Mesendoderm (in vitro differentiated cells): ENCODE results near the gene PSAPL1.

Experiments used
- DNase-seq: peaks from one replicate; pipeline ENCODE4 v3.0.0; 2013
- H2AK5ac ChIP-seq: 2 replicates; pipeline ENCODE4 v1.6.1; 2013; ENCODE audit warnings: low read length, inconsistent platforms
- H2BK120ac ChIP-seq: 2 replicates; pipeline ENCODE4 v1.6.1; 2013; ENCODE audit warnings: low read depth, mild to moderate bottlenecking, low read length, moderate library complexity, mixed read lengths
- H2BK15ac ChIP-seq: replicated peaks from 2 replicates; pipeline ENCODE4 v1.6.1; 2013; ENCODE audit warnings: low read depth, mild to moderate bottlenecking, moderate library complexity
- H2BK5ac ChIP-seq: 2 replicates; pipeline ENCODE4 v1.6.1; 2013; ENCODE audit warnings: low read length, inconsistent platforms
- H3K18ac ChIP-seq: 2 replicates; pipeline ENCODE4 v1.6.1; 2013; ENCODE audit warnings: mild to moderate bottlenecking, low read length, mixed read lengths
- H3K23ac ChIP-seq: one replicate; pipeline ENCODE4 v1.6.1; 2013; ENCODE audit warnings: low read length
- H3K27ac ChIP-seq: 2 replicates; pipeline ENCODE4 v1.5.1; 2013; ENCODE audit warnings: low read depth, mild to moderate bottlenecking, inconsistent platforms, low read length, moderate library complexity
- H3K27me3 ChIP-seq: 2 replicates; pipeline ENCODE4 v1.6.1; 2013; ENCODE audit warnings: low read length, control low read depth, mild to moderate bottlenecking, inconsistent platforms; ENCODE audit not compliant: insufficient read depth, poor library complexity
- H3K36me3 ChIP-seq: 2 replicates; pipeline ENCODE4 v1.6.1; 2013; ENCODE audit warnings: low read length, inconsistent platforms; ENCODE audit not compliant: control insufficient read depth, insufficient read depth
- H3K4ac ChIP-seq: one replicate; pipeline ENCODE4 v1.6.1; 2013; ENCODE audit warnings: low read depth, mild to moderate bottlenecking, low read length, moderate library complexity
- H3K4me1 ChIP-seq: 2 replicates; pipeline ENCODE4 v1.6.1; 2013; ENCODE audit warnings: low read depth, low read length, inconsistent platforms; ENCODE audit not compliant: control insufficient read depth
- H3K4me2 ChIP-seq: 2 replicates; pipeline ENCODE4 v1.6.1; 2013; ENCODE audit warnings: low read length
- H3K4me3 ChIP-seq: 2 replicates; pipeline ENCODE4 v1.5.1; 2013; ENCODE audit warnings: mild to moderate bottlenecking, low read length
- H3K56ac ChIP-seq: one replicate; pipeline ENCODE4 v1.6.1; 2013; ENCODE audit warnings: low read length
- H3K79me1 ChIP-seq: 2 replicates; pipeline ENCODE4 v1.6.1; 2013; ENCODE audit warnings: low read length, inconsistent platforms
- H3K79me2 ChIP-seq: 2 replicates; pipeline ENCODE4 v1.6.1; 2013; ENCODE audit warnings: mild to moderate bottlenecking, low read length; ENCODE audit not compliant: control insufficient read depth, insufficient read depth
- H3K9ac ChIP-seq: 2 replicates; pipeline ENCODE4 v1.6.1; 2013; ENCODE audit warnings: low read length, inconsistent platforms
- H4K5ac ChIP-seq: one replicate; pipeline ENCODE4 v1.6.1; 2013; ENCODE audit warnings: low read length
- H4K8ac ChIP-seq: one replicate; pipeline ENCODE4 v1.6.1; 2013; ENCODE audit warnings: low read depth, mild to moderate bottlenecking, control low read depth, low read length, moderate library complexity
- WGBS: extraction: QIAGEN DNeasy Blood & Tissue Kit; methylation state at CpG from one replicate; pipeline ENCODE4 v1.1.7; 2013; ENCODE audit warnings: low lambda C conversion rate, missing lambda C conversion rate; ENCODE audit not compliant: insufficient coverage; ENCODE audit errors: extremely low coverage; 5-methylcytosine and 5-hydroxymethylcytosine counted together

Gene PSAPL1

GRCh38 chr4:7476820-7477219 is 42.1 kb upstream of the PSAPL1 start:
- no CpG with 5 or more reads among the region's 6 CpGs for WGBS
- no peak overlapping the region for H3K9ac ChIP-seq
- H3K56ac ChIP-seq, result no peak overlapping the region
- no peak overlapping the region for H4K8ac ChIP-seq
- no peak for DNase-seq
- H3K18ac ChIP-seq, result no peak overlapping the region
- H4K5ac ChIP-seq, result no peak overlapping the region
- no peaks in the 10 kb centered on the region for H3K27me3 ChIP-seq
- H2BK15ac ChIP-seq, result no peak overlapping the region
- no peak overlapping the region for H3K4ac ChIP-seq
- no peak overlapping the region for H2BK120ac ChIP-seq
- H3K23ac ChIP-seq, result no peak overlapping the region
- H3K79me2 ChIP-seq, result no peaks in the 10 kb centered on the region
- no peaks in the 10 kb centered on the region for H3K79me1 ChIP-seq
- no peaks in the 10 kb centered on the region for H3K4me1 ChIP-seq
- no peak overlapping the region for H2AK5ac ChIP-seq
- no peak overlapping the region for H2BK5ac ChIP-seq
- no peaks in the 10 kb centered on the region for H3K36me3 ChIP-seq
- H3K4me3 ChIP-seq, result no peak overlapping the region
- no peak overlapping the region for H3K27ac ChIP-seq
- H3K4me2 ChIP-seq, result no peak overlapping the region

- DNase-seq, result no peak
- Histone ChIP-seq H3K27me3 (no peaks in the 10 kb centered on the region), H2AK5ac (no peak overlapping the region), H3K23ac (no peak overlapping the region), H2BK120ac (no peak overlapping the region), H2BK5ac (no peak overlapping the region), H4K8ac (no peak overlapping the region), H3K56ac (no peak overlapping the region), H3K4ac (no peak overlapping the region), H4K5ac (no peak overlapping the region), H3K4me1 (no peaks in the 10 kb centered on the region), H3K79me1 (no peaks in the 10 kb centered on the region), H3K18ac (no peak overlapping the region), H3K9ac (no peak overlapping the region), H3K27ac (no peak overlapping the region), H3K4me3 (no peak overlapping the region), H3K4me2 (no peak overlapping the region), H3K36me3 (no peaks in the 10 kb centered on the region), H3K79me2 (no peaks in the 10 kb centered on the region), H2BK15ac (no peak overlapping the region)
- WGBS, result no CpG with 5 or more reads among the region's 5 CpGs
Measured at GRCh38 chr4:7475207-7475606, 40.5 kb upstream of the PSAPL1 start.

GRCh38 chr4:7474320-7474719 is 39.6 kb upstream of the PSAPL1 start:
- no peak overlapping the region for H3K4me2 ChIP-seq
- H3K27me3 ChIP-seq, result no peaks in the 10 kb centered on the region
- no peak overlapping the region for H3K9ac ChIP-seq
- H3K4ac ChIP-seq, result no peak overlapping the region
- H2BK120ac ChIP-seq, result no peak overlapping the region
- no peak overlapping the region for H3K23ac ChIP-seq
- no peak overlapping the region for H3K27ac ChIP-seq
- no peak for DNase-seq
- no CpG with 5 or more reads among the region's 7 CpGs for WGBS
- no peak overlapping the region for H3K56ac ChIP-seq
- H3K79me1 ChIP-seq, result no peaks in the 10 kb centered on the region
- H3K79me2 ChIP-seq, result no peaks in the 10 kb centered on the region
- no peak overlapping the region for H3K4me3 ChIP-seq
- no peak overlapping the region for H2AK5ac ChIP-seq
- H4K8ac ChIP-seq, result no peak overlapping the region
- H3K18ac ChIP-seq, result no peak overlapping the region
- no peaks in the 10 kb centered on the region for H3K36me3 ChIP-seq
- H2BK15ac ChIP-seq, result no peak overlapping the region
- H3K4me1 ChIP-seq, result no peaks in the 10 kb centered on the region
- H2BK5ac ChIP-seq, result no peak overlapping the region
- H4K5ac ChIP-seq, result no peak overlapping the region

- WGBS, result no CpG with 5 or more reads among the region's 10 CpGs
- H3K27me3 ChIP-seq, result no peaks in the 10 kb centered on the region
- H3K27ac ChIP-seq, result no peak overlapping the region
- H3K56ac ChIP-seq, result no peak overlapping the region
- no peaks in the 10 kb centered on the region for H3K79me1 ChIP-seq
- no peak overlapping the region for H2BK120ac ChIP-seq
- H3K23ac ChIP-seq, result no peak overlapping the region
- H3K79me2 ChIP-seq, result no peaks in the 10 kb centered on the region
- no peak overlapping the region for H2BK15ac ChIP-seq
- H2BK5ac ChIP-seq, result no peak overlapping the region
- H3K4me1 ChIP-seq, result no peaks in the 10 kb centered on the region
- no peak for DNase-seq
- no peak overlapping the region for H4K5ac ChIP-seq
- no peak overlapping the region for H3K4me3 ChIP-seq
- H3K9ac ChIP-seq, result no peak overlapping the region
- H3K36me3 ChIP-seq, result no peaks in the 10 kb centered on the region
- no peak overlapping the region for H3K4ac ChIP-seq
- H3K18ac ChIP-seq, result no peak overlapping the region
- no peak overlapping the region for H3K4me2 ChIP-seq
- no peak overlapping the region for H4K8ac ChIP-seq
- H2AK5ac ChIP-seq, result no peak overlapping the region
Measured at GRCh38 chr4:7473081-7473480, 38.4 kb upstream of the PSAPL1 start.

GRCh38 chr4:7472442-7473013 is 37.8 kb upstream of the PSAPL1 start:
- Histone ChIP-seq H3K79me1 (no peaks in the 10 kb centered on the region), H3K56ac (no peak overlapping the region), H3K4me1 (no peaks in the 10 kb centered on the region), H3K23ac (no peak overlapping the region), H2AK5ac (no peak overlapping the region), H3K27ac (no peak overlapping the region), H3K4me2 (no peak overlapping the region), H3K4ac (no peak overlapping the region), H2BK120ac (no peak overlapping the region), H3K4me3 (no peak overlapping the region), H3K9ac (no peak overlapping the region), H4K5ac (no peak overlapping the region), H3K79me2 (no peaks in the 10 kb centered on the region), H2BK15ac (no peak overlapping the region), H3K36me3 (no peaks in the 10 kb centered on the region), H4K8ac (no peak overlapping the region), H3K18ac (no peak overlapping the region), H2BK5ac (no peak overlapping the region), H3K27me3 (no peaks in the 10 kb centered on the region)
- WGBS, result no CpG with 5 or more reads among the region's 19 CpGs
- DNase-seq, result no peak

GRCh38 chr4:7470522-7471128 is 35.9 kb upstream of the PSAPL1 start:
- Histone ChIP-seq H3K9ac (no peak overlapping the region), H3K36me3 (no peaks in the 10 kb centered on the region), H3K4ac (no peak overlapping the region), H4K5ac (no peak overlapping the region), H3K79me1 (no peaks in the 10 kb centered on the region), H3K27ac (no peak overlapping the region), H2BK5ac (no peak overlapping the region), H3K4me3 (no peak overlapping the region), H3K23ac (no peak overlapping the region), H3K56ac (no peak overlapping the region), H3K4me2 (no peak overlapping the region), H3K79me2 (no peaks in the 10 kb centered on the region), H4K8ac (no peak overlapping the region), H3K4me1 (no peaks in the 10 kb centered on the region), H2AK5ac (no peak overlapping the region), H2BK120ac (no peak overlapping the region), H3K27me3 (no peaks in the 10 kb centered on the region), H3K18ac (no peak overlapping the region), H2BK15ac (no peak overlapping the region)
- DNase-seq, result no peak
- no CpG with 5 or more reads among the region's 8 CpGs for WGBS
